Head of caudate nucleus (tissue), 42 donors: Measurements from ENCODE around the gene AIP.

ENCODE experiments used
- DNase-seq, 42 donors: peaks; one replicate each; pipeline versions ENCODE4 v3.0.0 to v3.0.0-alpha.2; 2020 to 2021; ENCODE audit warnings: mixed read lengths in 7 of 42
- intact Hi-C: fragments of 100-400 bp; cut with DNase I; formaldehyde crosslinking; loops from one replicate; pipeline ENCODE4 v1.15.0; 2022

AIP gene

DNA sequence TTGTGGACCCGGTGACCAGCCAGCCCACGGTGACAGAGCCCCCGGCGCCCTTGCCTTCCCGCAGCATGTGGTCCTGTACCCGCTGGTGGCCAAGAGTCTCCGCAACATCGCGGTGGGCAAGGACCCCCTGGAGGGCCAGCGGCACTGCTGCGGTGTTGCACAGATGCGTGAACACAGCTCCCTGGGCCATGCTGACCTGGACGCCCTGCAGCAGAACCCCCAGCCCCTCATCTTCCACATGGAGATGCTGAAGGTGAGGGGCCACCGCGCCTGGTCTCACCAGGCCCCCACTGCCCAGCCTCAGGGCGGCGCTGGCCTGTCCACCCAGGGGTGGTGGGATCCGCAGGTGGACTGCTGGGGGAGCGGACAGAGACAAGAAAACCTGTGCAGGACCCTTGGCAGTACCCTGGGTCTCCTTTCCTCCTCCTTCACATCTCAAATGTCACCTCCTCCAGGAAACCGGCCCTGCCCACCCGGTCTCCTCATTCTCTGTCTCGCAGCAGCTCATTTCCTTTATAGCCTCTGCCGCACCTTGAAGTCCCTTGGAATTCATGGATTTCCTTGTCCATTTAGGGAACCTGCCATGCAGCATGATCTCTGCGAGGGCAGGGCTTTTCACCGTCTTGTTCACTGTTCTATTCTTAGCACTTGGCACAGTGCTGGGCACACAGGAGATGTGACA is 6.5 kb downstream of the AIP start:
- no peak for DNase-seq
- intact Hi-C loops, result no loop called here

DNA sequence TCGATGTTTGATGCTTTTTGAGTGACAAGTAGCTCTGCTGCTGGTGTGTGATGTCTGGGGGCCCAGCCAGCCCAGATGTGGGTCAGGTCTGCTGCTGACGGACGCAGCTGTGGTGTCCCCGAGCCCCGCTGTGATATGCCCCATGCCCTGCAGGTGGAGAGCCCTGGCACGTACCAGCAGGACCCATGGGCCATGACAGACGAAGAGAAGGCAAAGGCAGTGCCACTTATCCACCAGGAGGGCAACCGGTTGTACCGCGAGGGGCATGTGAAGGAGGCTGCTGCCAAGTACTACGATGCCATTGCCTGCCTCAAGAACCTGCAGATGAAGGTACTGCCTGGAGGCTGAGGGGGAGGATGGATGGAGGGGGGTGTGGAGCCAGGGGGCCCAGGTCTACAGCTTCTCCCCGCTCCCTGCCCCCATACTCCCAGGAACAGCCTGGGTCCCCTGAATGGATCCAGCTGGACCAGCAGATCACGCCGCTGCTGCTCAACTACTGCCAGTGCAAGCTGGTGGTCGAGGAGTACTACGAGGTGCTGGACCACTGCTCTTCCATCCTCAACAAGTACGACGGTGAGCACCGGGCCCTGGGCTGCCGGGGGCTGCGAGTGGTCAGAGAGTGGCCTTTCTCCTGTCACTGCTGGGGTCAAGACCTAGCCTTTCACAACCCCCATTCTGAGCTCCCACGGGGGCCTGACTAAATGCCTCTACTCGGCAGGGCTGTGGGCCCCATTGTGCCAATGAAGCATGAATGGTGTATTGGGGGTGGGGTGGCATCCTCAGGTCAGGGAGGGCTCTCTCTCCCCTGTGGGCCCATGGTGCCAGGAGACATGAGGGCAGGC is 7.3 kb downstream of the AIP start:
- DNase-seq, result no peak
- intact Hi-C loops, result no loop called here

DNA sequence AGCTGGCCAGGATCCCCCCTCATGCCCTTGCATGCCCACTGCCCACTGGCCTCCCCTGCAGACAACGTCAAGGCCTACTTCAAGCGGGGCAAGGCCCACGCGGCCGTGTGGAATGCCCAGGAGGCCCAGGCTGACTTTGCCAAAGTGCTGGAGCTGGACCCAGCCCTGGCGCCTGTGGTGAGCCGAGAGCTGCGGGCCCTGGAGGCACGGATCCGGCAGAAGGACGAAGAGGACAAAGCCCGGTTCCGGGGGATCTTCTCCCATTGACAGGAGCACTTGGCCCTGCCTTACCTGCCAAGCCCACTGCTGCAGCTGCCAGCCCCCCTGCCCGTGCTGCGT is 7.9 kb downstream of the AIP start:
- DNase-seq, result no peak
- intact Hi-C loops, result no loop called here

DNA sequence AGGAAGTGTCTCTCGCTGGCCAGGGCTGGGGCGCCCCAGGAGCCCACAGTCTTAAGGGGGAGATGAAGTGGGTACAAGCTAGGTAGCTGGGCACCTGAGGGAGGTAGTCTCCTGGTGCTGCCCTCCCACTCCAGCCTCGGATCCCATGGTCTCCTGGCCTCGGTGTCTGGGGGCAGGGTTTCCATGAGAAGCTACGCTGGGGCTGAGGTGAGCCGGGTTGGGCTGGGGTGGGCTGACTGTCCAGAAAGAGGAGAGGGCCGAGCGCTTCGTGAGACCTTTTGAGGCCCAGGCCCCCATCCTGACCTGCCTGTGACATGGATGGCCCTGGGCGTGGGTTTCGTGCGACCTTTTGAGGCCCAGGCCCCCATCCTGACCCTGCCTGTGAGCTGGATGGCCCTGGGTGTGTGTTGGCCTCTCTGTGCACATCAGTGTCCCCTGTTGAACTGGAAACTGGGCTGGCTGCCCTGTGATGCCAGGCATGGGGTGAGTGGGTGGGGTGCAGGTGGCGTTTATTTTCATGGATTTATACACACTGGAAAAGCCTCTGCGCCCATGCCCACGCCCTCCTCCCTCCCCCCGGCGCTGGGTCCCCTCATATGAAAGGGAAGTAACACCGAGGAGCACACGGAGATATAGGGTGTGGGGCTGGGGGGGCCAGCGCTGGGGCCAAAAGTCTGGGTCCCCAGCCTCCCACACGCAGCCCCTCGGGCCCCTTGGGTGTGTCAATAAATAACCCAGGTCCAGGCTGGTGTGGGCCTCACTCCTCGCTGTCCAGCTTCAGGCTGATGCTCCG is 8.6 kb downstream of the AIP start:
- no peak for DNase-seq
- intact Hi-C loops, result no loop called here

DNA sequence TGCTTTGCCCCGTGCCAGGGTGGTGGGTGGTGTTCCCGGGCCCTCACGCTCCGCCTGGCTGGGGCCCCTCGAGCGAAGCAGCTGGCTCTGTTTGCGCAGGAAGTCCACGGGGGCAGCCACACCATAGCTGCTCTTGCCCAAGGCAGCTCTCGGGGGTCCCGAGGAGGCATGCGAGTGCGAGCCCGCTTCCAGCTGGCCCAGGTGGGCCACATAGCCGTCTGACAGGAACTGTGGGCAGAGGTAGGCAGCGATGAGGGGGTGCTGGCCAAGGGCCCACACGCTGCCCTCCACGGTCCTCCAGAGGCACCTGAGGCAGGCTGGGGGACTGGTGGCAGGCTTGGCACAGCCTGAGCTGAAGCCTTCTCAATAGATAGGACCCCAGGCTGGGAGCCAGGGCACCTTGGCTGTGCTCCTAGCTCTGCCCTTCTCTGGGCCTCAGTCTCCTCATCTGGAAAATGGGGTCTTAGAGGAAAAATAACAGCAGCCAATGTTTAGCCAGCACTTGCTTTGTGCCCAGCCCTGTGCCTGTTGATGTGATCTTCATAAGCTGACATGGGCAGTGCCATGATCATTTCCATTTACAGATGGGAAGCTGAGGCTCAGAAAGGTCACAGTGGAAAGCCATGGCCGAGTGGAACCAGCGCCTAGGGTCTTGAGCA is 9.4 kb downstream of the AIP start:
- no peak for DNase-seq
- intact Hi-C loops, result no loop called here

DNA sequence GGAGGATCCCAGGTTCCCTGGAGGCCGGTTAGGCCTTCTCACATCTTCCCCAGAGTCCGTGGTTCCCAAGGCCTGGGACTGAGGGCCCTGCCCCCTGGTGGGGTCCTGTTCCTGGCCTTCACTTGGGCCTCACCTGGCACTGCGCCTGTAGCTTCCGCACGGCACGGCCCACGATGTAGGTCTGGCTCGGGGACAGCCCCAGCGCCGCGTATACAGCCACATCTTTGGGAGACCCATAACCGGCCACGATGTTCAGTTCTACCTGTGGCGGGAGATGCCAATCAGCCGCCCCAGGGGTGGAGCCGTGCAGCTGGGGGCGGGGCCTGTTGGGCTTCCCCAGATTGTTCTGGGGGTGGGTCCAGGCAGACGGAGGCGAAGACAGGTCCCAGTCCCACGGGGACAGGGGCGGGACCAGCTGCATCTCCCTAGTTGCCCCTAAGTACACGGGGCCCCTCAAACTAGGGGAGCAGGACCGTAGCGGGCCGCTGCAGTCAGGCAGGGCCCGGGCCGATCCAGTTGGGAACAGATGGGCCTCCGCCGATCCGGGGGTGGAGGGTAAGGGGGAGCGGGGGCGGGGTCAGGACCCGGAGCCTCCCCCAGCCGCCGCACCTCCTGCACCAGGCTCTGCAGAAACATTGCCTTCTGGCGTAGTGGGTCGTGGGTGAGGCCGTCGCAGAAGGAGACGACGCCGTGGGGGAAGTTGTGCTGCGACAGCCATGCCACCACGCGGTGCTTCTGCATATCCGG is 10.1 kb downstream of the AIP start:
- no peak for DNase-seq
- intact Hi-C loops, result no loop called here

DNA sequence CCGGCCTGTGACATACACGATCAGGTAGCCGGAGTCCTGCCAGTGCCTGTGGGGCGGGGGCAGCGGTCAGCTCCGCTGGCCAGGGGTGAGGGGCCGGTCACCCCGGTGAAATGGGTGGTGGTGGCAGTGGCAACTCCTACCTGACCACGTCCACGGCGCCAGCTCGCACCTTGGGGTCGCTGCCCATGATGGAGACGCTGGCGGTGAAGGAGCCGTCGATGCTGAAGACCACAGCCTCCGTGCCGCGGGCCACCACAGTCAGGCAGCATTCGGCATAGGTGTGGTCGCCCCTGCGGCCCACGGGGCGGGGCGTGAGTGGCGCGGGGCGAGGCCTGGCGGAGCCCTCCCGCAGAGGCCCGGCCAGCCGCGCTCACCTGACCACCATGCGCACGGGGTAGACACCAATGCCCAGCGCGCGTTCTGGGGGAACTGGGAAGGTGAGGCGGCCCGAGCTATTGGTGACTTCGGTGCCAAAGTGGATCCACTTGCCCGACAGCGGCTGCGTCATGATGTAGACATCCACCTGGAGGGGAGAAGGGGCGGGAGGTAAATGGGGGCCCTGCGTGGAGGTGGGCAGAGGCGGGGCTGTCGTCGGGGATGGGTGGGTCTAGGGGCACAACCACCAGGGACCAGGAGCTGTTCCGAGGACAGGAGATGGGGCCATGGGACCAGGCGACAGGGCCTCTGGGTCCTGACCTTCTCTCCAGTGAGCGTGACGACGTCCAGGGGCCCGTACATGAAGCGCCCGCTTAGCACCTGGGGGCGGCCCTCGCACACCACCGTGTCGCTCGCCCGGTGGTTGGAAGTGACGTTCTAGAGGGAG is 10.9 kb downstream of the AIP start:
- no peak for DNase-seq
- intact Hi-C loops, result no loop called here

DNA sequence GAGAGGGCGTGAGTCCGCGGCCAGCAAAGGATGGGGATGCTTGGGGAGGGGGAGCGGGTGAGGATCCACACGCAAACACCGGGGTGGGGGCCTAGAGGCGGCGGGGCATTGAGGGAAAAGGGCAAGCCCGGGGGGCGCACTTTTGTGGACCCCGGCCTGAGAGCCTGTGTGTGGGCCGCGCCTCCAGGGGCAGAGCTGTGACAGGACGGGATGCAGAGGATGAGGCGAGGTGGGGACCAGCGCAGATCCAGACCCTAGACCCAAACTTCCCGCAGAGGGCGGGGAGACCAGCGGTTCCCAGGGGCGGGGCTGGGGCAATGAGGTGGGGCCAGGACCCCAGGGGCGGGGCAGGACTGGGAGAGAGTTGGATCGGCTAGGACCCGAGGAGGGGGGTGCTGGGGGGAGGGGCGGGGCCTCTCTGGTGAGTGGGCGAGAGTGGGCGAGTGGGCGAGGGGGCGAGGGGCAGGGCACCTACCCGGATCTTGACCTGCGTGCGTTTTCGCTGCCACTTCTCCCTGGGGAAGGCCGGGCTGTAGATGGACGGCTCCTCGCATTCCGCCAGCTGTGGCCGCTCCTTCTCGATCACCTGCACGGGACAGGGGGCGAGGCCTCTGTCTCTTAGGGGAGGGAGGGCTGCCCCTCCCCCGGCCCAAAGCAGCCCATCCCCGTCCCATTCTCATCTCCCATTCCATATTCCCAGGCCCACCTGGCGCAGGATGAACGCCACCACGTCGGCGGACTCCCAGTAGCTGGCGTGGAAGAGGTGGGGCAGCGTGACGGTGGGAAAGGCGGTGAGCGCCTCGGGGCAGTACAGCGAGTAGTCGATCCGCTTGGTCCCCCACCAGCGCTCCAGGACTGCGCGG is 11.8 kb downstream of the AIP start:
- no peak for DNase-seq
- intact Hi-C loops, result no loop called here

DNA sequence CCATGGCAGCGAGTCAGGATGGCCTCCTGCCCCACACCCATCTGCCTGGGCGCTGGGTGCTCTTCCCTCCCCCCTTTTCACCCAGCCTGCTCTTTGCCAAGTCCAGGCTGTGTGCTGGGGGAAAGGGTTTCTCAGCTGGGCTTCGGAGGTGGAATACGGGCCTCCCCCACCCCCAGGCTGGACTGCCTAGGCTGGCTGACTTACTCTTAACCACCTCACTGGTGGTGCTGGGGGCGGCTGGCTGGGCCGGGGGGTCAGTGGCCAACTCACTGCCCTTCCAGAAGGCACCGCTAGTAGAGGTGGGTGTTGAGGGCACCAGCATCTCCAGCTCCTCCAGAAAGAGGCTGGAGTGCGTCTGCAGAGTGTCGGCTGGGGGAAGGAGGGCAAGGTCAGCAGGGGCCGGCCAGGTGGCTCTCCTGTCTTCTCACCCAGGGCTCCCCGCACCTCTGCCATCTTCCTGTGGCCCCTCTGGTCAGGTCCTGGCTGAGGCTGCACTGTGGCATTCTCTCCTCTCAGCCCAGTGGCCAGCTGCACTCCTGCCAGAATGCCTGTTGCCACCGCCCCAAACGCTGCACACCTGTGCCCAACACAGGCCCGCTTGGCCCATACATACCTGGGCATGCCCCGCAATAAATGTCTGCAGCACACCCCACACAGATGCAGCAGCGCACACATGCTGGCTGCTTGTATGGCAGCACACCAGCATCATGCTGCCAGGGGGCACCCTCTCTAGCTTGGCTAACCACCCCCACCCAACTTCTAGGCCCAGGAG is 12.6 kb downstream of the AIP start:
- DNase-seq, result no peak

DNA sequence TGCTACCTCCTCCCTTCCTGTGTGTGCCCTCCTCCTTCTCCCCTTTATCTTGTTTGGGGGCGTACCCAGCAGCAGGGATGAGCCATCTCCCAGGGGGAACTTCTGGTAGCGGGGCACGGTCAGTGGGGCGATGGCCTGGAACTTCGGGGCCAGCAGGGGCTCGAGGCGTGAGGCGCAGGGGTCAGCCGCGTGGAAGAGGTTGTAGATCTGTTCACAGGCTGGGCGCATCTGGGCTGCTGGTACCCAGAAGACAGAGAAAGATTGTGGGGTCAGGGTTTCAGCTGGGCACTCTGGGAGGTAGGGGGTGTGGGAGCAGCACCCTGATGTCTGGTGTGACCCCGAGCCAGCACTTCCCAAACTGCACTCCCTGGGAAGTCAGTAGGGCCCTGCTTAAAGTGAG is 13.3 kb downstream of the AIP start:
- no peak for DNase-seq

More for the DNA sequence above, 12.6 kb downstream of the AIP start:
- intact Hi-C loops, result no loop called here

DNA sequence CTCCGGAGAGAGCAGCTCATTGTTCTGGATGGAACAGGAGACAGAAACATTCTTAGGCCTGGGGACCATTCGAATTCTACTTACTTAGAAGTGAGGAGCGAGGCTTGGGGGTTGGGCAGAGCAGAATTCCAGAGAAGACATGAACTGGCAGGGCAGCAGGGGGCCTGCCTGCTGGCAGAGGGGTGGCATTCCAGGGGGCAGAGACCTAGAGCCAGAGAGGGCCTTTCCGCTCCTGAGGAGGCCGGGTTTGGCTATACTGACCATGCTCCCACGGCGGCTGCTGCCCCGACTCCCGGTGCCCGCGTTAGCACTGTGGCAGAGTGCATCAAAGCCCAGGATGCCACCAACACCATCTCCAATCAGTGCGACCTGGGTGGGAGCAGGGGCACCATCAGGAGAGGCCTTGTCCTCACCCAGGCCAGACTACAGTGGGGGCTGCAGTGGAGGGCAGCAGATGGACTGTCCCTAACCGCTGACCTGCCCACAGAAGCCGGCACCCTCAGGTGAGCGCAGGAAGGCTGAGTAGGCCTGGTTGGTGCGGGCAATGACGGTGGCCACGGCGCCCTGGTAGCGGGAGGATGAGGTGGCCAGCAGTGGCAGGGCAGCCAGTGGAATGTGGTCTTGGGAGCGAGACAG is 14.9 kb downstream of the AIP start:
- intact Hi-C loops, result no loop called here
- no peak for DNase-seq

More for the DNA sequence above, 13.3 kb downstream of the AIP start:
- intact Hi-C loops, result no loop called here

DNA sequence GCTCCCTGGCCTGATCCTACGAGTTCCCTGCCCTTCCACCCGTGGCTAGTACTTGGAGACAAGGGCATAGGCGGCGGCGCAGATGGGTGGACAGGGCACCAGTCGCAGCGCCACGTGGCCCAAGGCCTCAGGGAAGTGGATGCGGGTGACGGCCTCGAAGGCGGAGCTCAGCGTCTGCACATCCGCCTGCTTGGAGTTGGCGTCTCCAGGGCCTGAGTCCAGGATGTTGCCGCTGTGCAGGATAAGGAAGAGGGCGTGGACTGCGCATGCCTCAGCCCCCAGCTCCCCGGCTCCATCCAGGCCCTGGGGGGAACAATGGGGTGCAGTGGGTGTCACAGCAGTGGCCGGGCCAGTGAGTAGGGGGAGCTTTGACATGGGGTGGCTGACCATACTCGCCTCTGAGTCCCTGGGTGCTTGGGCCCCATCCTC is 15.7 kb downstream of the AIP start:
- intact Hi-C loops, result no loop called here
- no peak for DNase-seq

DNA sequence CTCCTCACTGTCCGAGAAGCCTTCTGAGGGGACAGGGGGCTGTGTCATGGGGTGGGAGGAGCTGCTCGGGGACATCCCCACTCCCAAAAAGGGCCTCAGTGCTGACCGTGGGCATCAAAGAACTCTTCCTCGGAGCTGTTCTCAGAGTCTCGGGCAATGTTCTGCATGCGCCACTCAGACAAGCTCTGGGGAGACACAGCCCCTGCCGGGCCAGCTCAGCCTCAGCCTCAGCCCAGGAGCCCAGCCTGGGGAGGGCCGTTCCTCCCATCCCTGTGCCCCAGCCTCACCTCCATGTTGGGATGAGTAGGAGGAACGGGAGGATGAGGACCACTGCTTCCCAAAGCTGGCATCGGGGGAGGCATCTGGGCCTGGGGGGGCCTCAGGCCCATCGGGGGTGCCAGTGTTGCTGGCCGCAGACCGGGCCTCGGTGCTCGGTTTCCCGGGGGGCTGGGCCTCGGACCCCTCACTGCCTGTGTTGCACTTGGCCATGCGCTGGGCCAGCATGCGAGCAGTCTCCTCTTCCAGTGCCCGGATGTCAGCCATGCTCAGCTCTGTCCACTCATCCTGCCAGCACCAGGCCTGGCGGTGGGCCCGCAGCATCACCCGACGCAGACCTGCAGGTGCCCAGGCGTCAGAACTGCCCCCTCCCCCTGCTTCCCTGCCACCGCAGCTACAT is 17.1 kb downstream of the AIP start:
- intact Hi-C loops, result no loop called here
- no peak for DNase-seq

DNA sequence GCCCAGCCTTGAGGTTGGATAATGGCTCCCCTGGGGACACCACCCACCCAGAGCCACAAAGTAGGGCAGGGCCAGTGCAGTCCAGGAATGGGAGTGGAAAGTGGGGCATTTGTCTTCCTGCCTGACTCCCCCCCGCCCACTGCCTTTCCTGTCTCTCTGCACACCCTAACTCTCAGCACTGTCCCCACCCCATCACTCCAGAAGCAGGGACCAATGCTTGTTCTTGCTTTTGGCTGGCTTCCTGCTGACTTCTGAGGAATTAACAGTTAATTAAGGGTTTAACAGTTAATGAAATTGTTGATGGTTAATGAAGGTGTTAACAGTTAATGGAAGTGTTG is 17.6 kb downstream of the AIP start:
- DNase-seq, result no peak
- intact Hi-C loops, result no loop called here
